NCI-H2227 (cell line): ENCODE measurements around the gene SLC35F3.
A peak's percentile ranks its signal among the peaks of the same experiment; 100 is the strongest.
"Not testable (repeated sequence)": the region's sequence is repeated elsewhere in the genome, so short reads cannot be mapped to it uniquely, and the experiment has no call there.

ENCODE experiments used
- DNase-seq: peaks from one replicate; lab custom pipeline; 2025; ENCODE audit not compliant: unreplicated experiment; lab: John Stamatoyannopoulos, UW

SLC35F3 gene

GRCh38 chr1:234277161-234277868 is 372.8 kb downstream of the SLC35F3 start:
- DNase-seq: no peak

- no peak for DNase-seq
Measured at GRCh38 chr1:234279021-234279420, 374.5 kb downstream of the SLC35F3 start.

- no peak for DNase-seq
Measured at GRCh38 chr1:234280500-234280899, 376.0 kb downstream of the SLC35F3 start.

GRCh38 chr1:234281826-234282489 is 377.5 kb downstream of the SLC35F3 start:
- DNase-seq: no peak

GRCh38 chr1:234286206-234286605 is 381.7 kb downstream of the SLC35F3 start:
- DNase-seq: no peak

GRCh38 chr1:234288946-234289345 is 384.5 kb downstream of the SLC35F3 start:
- DNase-seq: no peak

GRCh38 chr1:234289538-234290305 is 385.2 kb downstream of the SLC35F3 start:
- DNase-seq: no peak

GRCh38 chr1:234292011-234292410 is 387.5 kb downstream of the SLC35F3 start:
- no peak for DNase-seq

GRCh38 chr1:234292548-234292947 is 388.1 kb downstream of the SLC35F3 start:
- no peak for DNase-seq

GRCh38 chr1:234294109-234294817 is 389.8 kb downstream of the SLC35F3 start:
- no peak for DNase-seq

- DNase-seq: no peak
Measured at GRCh38 chr1:234295068-234295467, 390.6 kb downstream of the SLC35F3 start.

- no peak for DNase-seq
Measured at GRCh38 chr1:234295626-234296025, 391.1 kb downstream of the SLC35F3 start.

GRCh38 chr1:234296496-234296895 is 392.0 kb downstream of the SLC35F3 start:
- DNase-seq: no peak

GRCh38 chr1:234297668-234298067 is 393.2 kb downstream of the SLC35F3 start:
- DNase-seq: no peak

GRCh38 chr1:234300096-234300495 is 395.6 kb downstream of the SLC35F3 start:
- DNase-seq: no peak

- not testable (repeated sequence) for DNase-seq
Measured at GRCh38 chr1:234301663-234302062, 397.2 kb downstream of the SLC35F3 start.

- no peak for DNase-seq
Measured at GRCh38 chr1:234302354-234302962, 398.0 kb downstream of the SLC35F3 start.

GRCh38 chr1:234303231-234303630 is 398.8 kb downstream of the SLC35F3 start:
- no peak for DNase-seq

- no peak for DNase-seq
Measured at GRCh38 chr1:234307726-234308125, 403.2 kb downstream of the SLC35F3 start.

- DNase-seq: peak; percentile 38
Measured at GRCh38 chr1:234309243-234309597, 404.7 kb downstream of the SLC35F3 start.
